Cardiac muscle cell (in vitro differentiated cells and primary cell): Measurements from ENCODE around the gene KRTAP9-6. TPM values are rescaled to one million over a fixed set of nuclear protein-coding genes. Genes with fewer than 3 reads are reported as not detected.
"Not testable (repeated sequence)": the region's sequence is repeated elsewhere in the genome, so short reads cannot be mapped to it uniquely, and the experiment has no call there.

Source experiments
- DNase-seq, 2 donors: peaks; one replicate each; pipeline versions ENCODE4 v3.0.0 to v3.0.0-alpha.2; 2010 to 2017; ENCODE audit warnings: low read depth in 1 of 2, low spot score in 1 of 2
- H3K27ac ChIP-seq: fragments of 200-600 bp; sonication (generic); 2 replicates; pipeline ENCODE4 v1.5.1; 2016
- H3K27me3 ChIP-seq: fragments of 200-600 bp; sonication (generic); 2 replicates; pipeline ENCODE4 v1.6.0; 2016; ENCODE audit warnings: control low read depth
- H3K36me3 ChIP-seq: fragments of 200-600 bp; sonication (generic); 2 replicates; pipeline ENCODE4 v1.5.1; 2016; ENCODE audit warnings: control low read depth
- H3K4me1 ChIP-seq: fragments of 200-600 bp; sonication (generic); 2 replicates; pipeline ENCODE4 v1.8.1; 2017; ENCODE audit warnings: low read depth, mild to moderate bottlenecking, mixed run types
- H3K4me3 ChIP-seq: fragments of 200-600 bp; sonication (generic); 2 replicates; pipeline ENCODE4 v1.5.1; 2016; ENCODE audit warnings: mild to moderate bottlenecking
- H3K9me3 ChIP-seq: fragments of 200-600 bp; sonication (generic); 2 replicates; pipeline ENCODE4 v1.5.1; 2017; ENCODE audit warnings: low read depth, mild to moderate bottlenecking, control low read depth
- polyA plus RNA-seq: library from polyadenylated mRNA; unstranded; fragments of >200 nt; fragmentation: Nextera tagmentation; extraction: Ambion mirVana; gene quantifications from 2 replicates; pipeline ENCODE4 v1.2.1, GENCODE V29; 2016
- total RNA-seq: library from RNA; depleted of rRNA; stranded (reverse); fragments of >200 nt; gene quantifications from 2 replicates; pipeline ENCODE4 v1.2.3, GENCODE V29; 2016
- TF ChIP-seq, protein P1 (sequence below): IDR thresholded peaks from 2 replicates; pipeline ENCODE4 v1.5.1; 2012; ENCODE audit warnings: low read depth, mild to moderate bottlenecking, low read length

The KRTAP9-6 gene
- total and polyA plus RNA-seq, 2 experiments from 2014 or later, result not detected

GRCh38 chr17:41254861-41255260, 10.3 kb upstream of the KRTAP9-6 start:
- no peaks in the 10 kb centered on the region for H3K4me1 ChIP-seq
- TF ChIP-seq, protein P1, sequence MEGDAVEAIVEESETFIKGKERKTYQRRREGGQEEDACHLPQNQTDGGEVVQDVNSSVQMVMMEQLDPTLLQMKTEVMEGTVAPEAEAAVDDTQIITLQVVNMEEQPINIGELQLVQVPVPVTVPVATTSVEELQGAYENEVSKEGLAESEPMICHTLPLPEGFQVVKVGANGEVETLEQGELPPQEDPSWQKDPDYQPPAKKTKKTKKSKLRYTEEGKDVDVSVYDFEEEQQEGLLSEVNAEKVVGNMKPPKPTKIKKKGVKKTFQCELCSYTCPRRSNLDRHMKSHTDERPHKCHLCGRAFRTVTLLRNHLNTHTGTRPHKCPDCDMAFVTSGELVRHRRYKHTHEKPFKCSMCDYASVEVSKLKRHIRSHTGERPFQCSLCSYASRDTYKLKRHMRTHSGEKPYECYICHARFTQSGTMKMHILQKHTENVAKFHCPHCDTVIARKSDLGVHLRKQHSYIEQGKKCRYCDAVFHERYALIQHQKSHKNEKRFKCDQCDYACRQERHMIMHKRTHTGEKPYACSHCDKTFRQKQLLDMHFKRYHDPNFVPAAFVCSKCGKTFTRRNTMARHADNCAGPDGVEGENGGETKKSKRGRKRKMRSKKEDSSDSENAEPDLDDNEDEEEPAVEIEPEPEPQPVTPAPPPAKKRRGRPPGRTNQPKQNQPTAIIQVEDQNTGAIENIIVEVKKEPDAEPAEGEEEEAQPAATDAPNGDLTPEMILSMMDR, result no peak

GRCh38 chr17:41255381-41256290, 9.5 kb upstream of the KRTAP9-6 start, which contains the start of gene KRTAP9-9:
KRTAP9-9 (plus strand) TSS chr17:41255384.
- not testable (repeated sequence) for H3K4me1 ChIP-seq, H3K36me3 ChIP-seq, H3K27ac ChIP-seq, H3K4me3 ChIP-seq, H3K9me3 ChIP-seq, DNase-seq
- peaks cover 64% of the 10 kb centered on the region for H3K27me3 ChIP-seq

More at GRCh38 chr17:41254861-41255260, 10.3 kb upstream of the KRTAP9-6 start:
- no peak for DNase-seq
- Histone ChIP-seq H3K4me3 (no peak overlapping the region), H3K9me3 (no peaks in the 10 kb centered on the region), H3K36me3 (no peaks in the 10 kb centered on the region), H3K27ac (no peak overlapping the region), H3K27me3 (peaks cover 67% of the 10 kb centered on the region)

DNA sequence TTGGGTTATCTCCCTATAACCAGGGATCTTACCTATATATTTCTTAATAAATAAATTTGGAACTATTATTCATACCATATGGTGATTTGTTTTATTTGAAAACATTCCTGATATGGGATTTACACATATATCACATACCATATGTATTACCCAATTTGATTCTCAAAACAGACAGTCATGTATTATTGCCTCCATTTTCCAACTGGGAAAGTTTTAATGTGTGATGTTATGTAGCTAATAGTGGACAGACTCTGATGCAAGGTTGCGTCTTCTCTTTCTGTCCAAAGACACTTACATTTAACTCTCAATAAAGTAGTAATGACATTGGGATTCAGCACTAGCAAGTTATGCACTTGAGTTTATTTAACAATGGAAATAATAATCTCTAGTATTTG, 8.9 kb upstream of the KRTAP9-6 start:
- no peak for DNase-seq
- Histone ChIP-seq H3K4me1 (no peaks in the 10 kb centered on the region), H3K27ac (no peak overlapping the region), H3K9me3 (no peaks in the 10 kb centered on the region), H3K36me3 (no peaks in the 10 kb centered on the region), H3K4me3 (no peak overlapping the region), H3K27me3 (peaks cover 59% of the 10 kb centered on the region)
- TF ChIP-seq, protein P1, result no peak

DNA sequence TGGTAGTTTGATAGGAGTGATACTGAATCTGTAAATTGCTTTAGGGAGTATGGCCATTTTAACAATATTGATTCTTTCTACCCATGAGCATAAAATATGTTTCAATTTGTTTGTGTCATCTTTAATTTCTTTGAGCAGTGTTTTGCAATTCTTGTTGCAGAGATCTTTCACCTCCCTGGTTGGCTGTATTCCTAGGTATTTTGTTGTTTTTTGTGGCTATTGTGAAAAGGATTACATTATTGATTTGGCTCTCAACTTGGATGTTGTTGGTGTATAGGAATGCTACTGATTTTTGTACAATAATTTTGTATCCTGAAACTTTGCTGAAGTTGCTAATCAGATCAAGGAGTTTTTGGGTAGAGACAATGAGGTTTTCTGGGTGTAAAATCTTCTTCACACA, 6.8 kb upstream of the KRTAP9-6 start:
- DNase-seq, result no peak

GRCh38 chr17:41263212-41263611, 2.0 kb upstream of the KRTAP9-6 start:
- Histone ChIP-seq H3K27me3 (peaks cover 31% of the 10 kb centered on the region), H3K4me3 (no peak overlapping the region), H3K36me3 (no peaks in the 10 kb centered on the region), H3K4me1 (no peaks in the 10 kb centered on the region), H3K9me3 (no peaks in the 10 kb centered on the region), H3K27ac (no peak overlapping the region)
- no peak for DNase-seq
- TF ChIP-seq, protein P1, result no peak

More for the DNA sequence above, 6.8 kb upstream of the KRTAP9-6 start:
- H3K4me3 ChIP-seq, result no peak overlapping the region
- TF ChIP-seq, protein P1, result no peak
- no peaks in the 10 kb centered on the region for H3K4me1 ChIP-seq
- H3K27me3 ChIP-seq, result peaks cover 47% of the 10 kb centered on the region
- H3K36me3 ChIP-seq, result no peaks in the 10 kb centered on the region
- H3K27ac ChIP-seq, result no peak overlapping the region
- no peaks in the 10 kb centered on the region for H3K9me3 ChIP-seq

DNA sequence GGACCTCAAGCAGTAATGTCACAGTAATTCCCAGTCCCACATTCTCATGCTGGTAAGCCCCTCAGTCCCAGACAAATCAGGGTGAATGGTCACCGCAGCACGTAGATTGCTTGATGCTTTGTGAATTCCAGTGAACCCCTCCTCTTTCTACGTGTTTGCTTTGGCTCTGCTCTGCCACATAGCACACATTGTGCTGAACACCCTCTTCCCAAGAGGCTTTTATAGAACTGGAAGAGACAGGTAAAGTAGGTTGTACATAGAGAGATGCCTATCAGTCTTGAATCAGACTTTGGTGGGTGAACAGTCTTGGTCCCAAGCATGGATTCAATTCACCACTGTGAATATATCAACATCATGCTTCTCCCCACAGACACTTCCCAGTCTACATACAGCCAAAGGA, 579 bp upstream of the KRTAP9-6 start:
- TF ChIP-seq, protein P1, result no peak

More for the DNA sequence above, 579 bp upstream of the KRTAP9-6 start:
- no peak for DNase-seq
- Histone ChIP-seq H3K36me3 (no peaks in the 10 kb centered on the region), H3K9me3 (no peaks in the 10 kb centered on the region), H3K27me3 (peaks cover 24% of the 10 kb centered on the region), H3K4me3 (no peak overlapping the region), H3K4me1 (no peaks in the 10 kb centered on the region), H3K27ac (no peak overlapping the region)
